Esophagus squamous epithelium (tissue), 5 donors: Measurements from ENCODE around the gene TFB1M. TPM values are rescaled to one million over a fixed set of nuclear protein-coding genes. Genes with fewer than 3 reads are reported as not detected.
"Not testable (repeated sequence)": the region's sequence is repeated elsewhere in the genome, so short reads cannot be mapped to it uniquely, and the experiment has no call there.

Experiments
- DNase-seq: peaks from one replicate; lab custom pipeline; 2025; lab: John Stamatoyannopoulos, UW
- H3K27ac ChIP-seq, 4 donors: fragments of 200-600 bp; sonication (generic); one replicate each; pipeline ENCODE4 v1.5.1; 2016 to 2019; ENCODE audit warnings: mild to moderate bottlenecking in 1 of 4
- H3K27me3 ChIP-seq, 4 donors: fragments of 200-600 bp; sonication (generic); 1 replicate in 3 of 4; 2 replicates in 1 of 4; pipeline versions ENCODE4 v1.5.1 to v1.6.0; 2017 to 2021; ENCODE audit warnings: antibody characterized with exemption in 1 of 4
- H3K36me3 ChIP-seq, 3 donors: fragments of 200-600 bp; sonication (generic); one replicate each; pipeline ENCODE4 v1.5.1; 2016 to 2019
- H3K4me1 ChIP-seq, 3 donors: fragments of 200-600 bp; sonication (generic); one replicate each; pipeline ENCODE4 v1.5.1; 2017 to 2019
- H3K4me3 ChIP-seq, 4 donors: fragments of 200-600 bp; sonication (generic); 1 replicate in 3 of 4; 2 replicates in 1 of 4; pipeline ENCODE4 v1.5.1; 2016 to 2019; ENCODE audit warnings: mild to moderate bottlenecking in 2 of 4, moderate library complexity in 1 of 4
- H3K9me3 ChIP-seq, 3 donors: fragments of 200-600 bp; sonication (generic); one replicate each; pipeline ENCODE4 v1.5.1; 2016 to 2019
- POLR2A ChIP-seq, 4 donors: fragments of 450-650 bp; IDR thresholded peaks; one replicate each; pipeline ENCODE4 v1.6.1; 2017; ENCODE audit warnings: antibody characterized with exemption in 4 of 4, mild to moderate bottlenecking in 4 of 4, moderate library complexity in 3 of 4
- WGBS, 2 donors: methylation state at CpG; one replicate each; pipeline ENCODE4 v1.1.5; 2018; 5-methylcytosine and 5-hydroxymethylcytosine counted together
- intact Hi-C: fragments of 100-400 bp; cut with DNase I; formaldehyde crosslinking; loops from one replicate; pipeline ENCODE4 v1.15.0; 2022
- total RNA-seq, 4 donors: library from RNA; depleted of rRNA; stranded (reverse); fragments of >200 nt; gene quantifications; one replicate each; pipeline ENCODE4 v1.1.0, GENCODE V29; 2016
- TF ChIP-seq, protein P1 (sequence below), 6 experiments: fragments of 450-650 bp in 4 of 6; fragments of 200-600 bp in 2 of 6; sonication (generic) in 2 of 6; IDR thresholded peaks; one replicate each; pipeline ENCODE4 v1.5.1; 2016 to 2019; ENCODE audit warnings: antibody characterized with exemption in 6 of 6, mild to moderate bottlenecking in 4 of 6, moderate library complexity in 4 of 6
- donor health status: DM: yes; HTN: yes; CAD: no.

TFB1M gene
- total RNA-seq, 4 donors from 2014 or later: 11.2 to 15.6 (median 11.4) TPM

GRCh38 chr6:155344341-155345006 is 30.2 kb upstream of the TFB1M start:
- no peak for DNase-seq
- WGBS, 2 donors: 90 to 97% methylated on average over 2 of the region's 2 CpGs
- no peaks in the 10 kb centered on the region for H3K4me1 ChIP-seq
- no peak overlapping the region for H3K4me3 ChIP-seq
- no peaks in the 10 kb centered on the region for H3K27me3 ChIP-seq
- H3K27ac ChIP-seq: no peak overlapping the region
- peaks cover 0 to 6% (median 0%) of the 10 kb centered on the region in 3 donors for H3K9me3 ChIP-seq
- TF ChIP-seq, protein P1, sequence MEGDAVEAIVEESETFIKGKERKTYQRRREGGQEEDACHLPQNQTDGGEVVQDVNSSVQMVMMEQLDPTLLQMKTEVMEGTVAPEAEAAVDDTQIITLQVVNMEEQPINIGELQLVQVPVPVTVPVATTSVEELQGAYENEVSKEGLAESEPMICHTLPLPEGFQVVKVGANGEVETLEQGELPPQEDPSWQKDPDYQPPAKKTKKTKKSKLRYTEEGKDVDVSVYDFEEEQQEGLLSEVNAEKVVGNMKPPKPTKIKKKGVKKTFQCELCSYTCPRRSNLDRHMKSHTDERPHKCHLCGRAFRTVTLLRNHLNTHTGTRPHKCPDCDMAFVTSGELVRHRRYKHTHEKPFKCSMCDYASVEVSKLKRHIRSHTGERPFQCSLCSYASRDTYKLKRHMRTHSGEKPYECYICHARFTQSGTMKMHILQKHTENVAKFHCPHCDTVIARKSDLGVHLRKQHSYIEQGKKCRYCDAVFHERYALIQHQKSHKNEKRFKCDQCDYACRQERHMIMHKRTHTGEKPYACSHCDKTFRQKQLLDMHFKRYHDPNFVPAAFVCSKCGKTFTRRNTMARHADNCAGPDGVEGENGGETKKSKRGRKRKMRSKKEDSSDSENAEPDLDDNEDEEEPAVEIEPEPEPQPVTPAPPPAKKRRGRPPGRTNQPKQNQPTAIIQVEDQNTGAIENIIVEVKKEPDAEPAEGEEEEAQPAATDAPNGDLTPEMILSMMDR (IDR thresholded peaks at IDR 0.05): no peak
- TF ChIP-seq POLR2A (IDR thresholded peaks at IDR 0.05): no peak
- H3K36me3 ChIP-seq: no peaks in the 10 kb centered on the region
- intact Hi-C loops: no loop called here

- H3K4me3 ChIP-seq: no peak overlapping the region
- DNase-seq: no peak
- WGBS, 2 donors: 59 to 74% methylated on average over 2 of the region's 2 CpGs
- no peaks in the 10 kb centered on the region for H3K27me3 ChIP-seq
- TF ChIP-seq, protein P1 (IDR thresholded peaks at IDR 0.05): no peak
- no peak for TF ChIP-seq POLR2A (IDR thresholded peaks at IDR 0.05)
- no peak overlapping the region for H3K27ac ChIP-seq
- no peaks in the 10 kb centered on the region for H3K4me1 ChIP-seq
- H3K36me3 ChIP-seq: no peaks in the 10 kb centered on the region
- intact Hi-C loops: no loop called here
- H3K9me3 ChIP-seq: peaks cover 0 to 6% (median 0%) of the 10 kb centered on the region in 3 donors
Measured at GRCh38 chr6:155341130-155341828, 27.0 kb upstream of the TFB1M start.

DNA sequence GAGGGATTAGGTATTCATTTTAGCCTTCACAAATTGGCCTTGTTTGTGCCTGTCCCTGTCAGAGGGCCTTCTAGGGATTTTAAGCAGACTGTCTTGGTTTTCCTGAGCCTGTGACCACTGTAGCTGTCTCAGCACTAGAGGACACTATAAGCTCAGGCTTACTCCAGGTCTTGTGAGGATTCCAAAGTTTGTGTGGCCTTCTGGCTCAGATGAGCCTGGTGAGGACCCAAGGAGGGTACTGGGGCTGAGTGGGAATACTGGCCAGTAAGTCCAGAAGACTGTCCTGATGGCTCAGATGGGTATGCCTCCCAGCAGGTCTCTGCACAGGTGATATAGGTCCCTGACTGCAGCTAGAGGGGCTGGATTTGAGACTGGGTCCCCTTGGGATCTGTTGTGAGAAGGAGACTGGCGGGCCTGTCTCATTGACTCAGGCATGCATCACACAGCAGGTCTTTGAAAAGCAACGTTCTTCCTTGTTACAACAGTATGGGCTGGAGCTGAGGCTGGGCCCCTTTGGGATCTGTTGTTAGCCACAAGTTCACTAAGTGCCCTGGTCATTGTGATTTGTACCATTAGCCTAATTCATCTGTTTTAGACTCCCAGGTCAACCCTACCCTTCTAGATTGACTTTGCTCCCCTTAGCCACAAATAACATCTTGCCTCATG is 26.3 kb upstream of the TFB1M start:
- TF ChIP-seq, protein P1 (IDR thresholded peaks at IDR 0.05): no peak
- TF ChIP-seq POLR2A (IDR thresholded peaks at IDR 0.05): no peak
- Histone ChIP-seq H3K27ac (no peak overlapping the region), H3K27me3 (no peaks in the 10 kb centered on the region), H3K9me3 (peaks cover 0 to 3% (median 0%) of the 10 kb centered on the region in 3 donors), H3K36me3 (no peaks in the 10 kb centered on the region), H3K4me1 (no peaks in the 10 kb centered on the region), H3K4me3 (no peak overlapping the region)
- intact Hi-C loops: no loop called here
- 40% methylated on average over 1 of the region's 2 CpGs; no CpG with 5 or more reads in 1 of the 2 donors for WGBS, 2 donors
- DNase-seq: no peak

DNA sequence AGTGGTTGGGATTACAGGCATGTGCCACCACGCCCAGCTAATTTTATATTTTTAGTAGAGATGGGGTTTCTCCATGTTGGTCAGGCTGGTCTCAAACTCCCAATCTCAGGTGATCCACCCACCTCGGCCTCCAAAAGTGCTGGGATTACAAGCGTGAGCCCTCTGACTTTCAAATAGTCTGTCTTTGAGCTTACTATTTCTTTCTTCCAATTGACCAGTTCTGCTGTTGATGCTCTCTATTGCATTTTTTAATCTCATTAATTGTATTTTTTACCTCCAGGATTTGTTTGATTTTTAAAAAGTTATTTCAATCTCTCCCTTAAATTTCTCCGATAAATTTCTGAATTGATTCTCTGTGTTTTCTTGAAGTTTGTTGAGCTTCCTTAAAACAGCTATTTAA is 25.6 kb upstream of the TFB1M start:
- H3K4me1 ChIP-seq, H3K27ac ChIP-seq, H3K27me3 ChIP-seq, H3K4me3 ChIP-seq, H3K36me3 ChIP-seq, intact Hi-C loops, H3K9me3 ChIP-seq, DNase-seq: not testable (repeated sequence)
- 45 to 59% methylated on average over 4 of the region's 4 CpGs for WGBS, 2 donors

GRCh38 chr6:155338237-155338636 is 24.0 kb upstream of the TFB1M start:
- H3K9me3 ChIP-seq, H3K4me3 ChIP-seq, H3K36me3 ChIP-seq, H3K4me1 ChIP-seq, H3K27me3 ChIP-seq, intact Hi-C loops, H3K27ac ChIP-seq, DNase-seq: not testable (repeated sequence)

GRCh38 chr6:155335265-155335664 is 21.0 kb upstream of the TFB1M start:
- H3K27ac ChIP-seq: no peak overlapping the region
- intact Hi-C loops: no loop called here
- H3K4me3 ChIP-seq: no peak overlapping the region
- no peaks in the 10 kb centered on the region for H3K4me1 ChIP-seq
- no peaks in the 10 kb centered on the region for H3K9me3 ChIP-seq
- 94 to 100% methylated on average over 1 of the region's 1 CpG for WGBS, 2 donors
- no peaks in the 10 kb centered on the region for H3K36me3 ChIP-seq
- H3K27me3 ChIP-seq: no peaks in the 10 kb centered on the region
- no peak for DNase-seq
- TF ChIP-seq, protein P1 (IDR thresholded peaks at IDR 0.05): no peak
- no peak for TF ChIP-seq POLR2A (IDR thresholded peaks at IDR 0.05)

- intact Hi-C loops, H3K27me3 ChIP-seq, DNase-seq, H3K4me3 ChIP-seq, H3K36me3 ChIP-seq, H3K9me3 ChIP-seq, H3K27ac ChIP-seq, H3K4me1 ChIP-seq: not testable (repeated sequence)
- 97 to 98% methylated on average over 6 to 7 of the region's 7 CpGs for WGBS, 2 donors
Measured at GRCh38 chr6:155334073-155334472, 19.8 kb upstream of the TFB1M start.
